Measurements from ENCODE around the gene SIM1.

The SIM1 gene

GRCh38 chr6:100412872-100413271 lies 51.8 kb downstream of the SIM1 start:
- H3K4ac ChIP-seq (ENCODE audit: low read depth in 1 of 2, low read length in 2 of 2): no peak overlapping the region
- no peak overlapping the region for H2BK12ac ChIP-seq (ENCODE audit: low read length in 2 of 2)
- no peak overlapping the region for H3K14ac ChIP-seq (ENCODE audit: low read length in 2 of 2)
- H4K91ac ChIP-seq (ENCODE audit: low read length): no peak overlapping the region
- no peak overlapping the region for H3K4me2 ChIP-seq (ENCODE audit: low read length, poor library complexity, severe bottlenecking)
- H2BK120ac ChIP-seq (ENCODE audit: low read depth, low read length): no peak overlapping the region
- H3K4me1 ChIP-seq (ENCODE audit: control insufficient read depth, insufficient read depth, low read depth, low read length): no peaks in the 10 kb centered on the region
- H2AK5ac ChIP-seq (ENCODE audit: low read length, severe bottlenecking): no peak overlapping the region
- no peak overlapping the region for H3K23ac ChIP-seq (ENCODE audit: low read length in 2 of 2)
- WGBS: 84% methylated on average over 4 of the region's 4 CpGs
- H3K36me3 ChIP-seq (ENCODE audit: control insufficient read depth in 1 of 2, insufficient read depth in 2 of 2, low read depth in 1 of 2, low read length in 2 of 2): peaks cover 0 to 29% of the 10 kb centered on the region in 2 experiments
- no peak overlapping the region for H3K4me3 ChIP-seq (ENCODE audit: insufficient read depth in 1 of 2, low read depth in 1 of 2, low read length in 2 of 2)
- H3K79me1 ChIP-seq (replicated peaks; ENCODE audit: low read length, poor library complexity, severe bottlenecking): no peaks in the 10 kb centered on the region
- no peaks in the 10 kb centered on the region for H3K9me3 ChIP-seq (ENCODE audit: control insufficient read depth, low read length)
- no peak overlapping the region for H2AFZ ChIP-seq (ENCODE audit: low read depth, low read length)
- no peaks in the 10 kb centered on the region for H3K27me3 ChIP-seq (ENCODE audit: control insufficient read depth in 1 of 2, insufficient read depth in 1 of 2, low read length in 2 of 2)
- no peak overlapping the region for H4K8ac ChIP-seq (ENCODE audit: low read length)
- H3K27ac ChIP-seq (ENCODE audit: low read length, poor library complexity, severe bottlenecking): no peak overlapping the region
- H3K18ac ChIP-seq (ENCODE audit: low read depth in 1 of 2, low read length in 2 of 2): no peak overlapping the region
- no peak overlapping the region for H2BK15ac ChIP-seq (ENCODE audit: low read depth, poor library complexity, severe bottlenecking)
- DNase-seq: no peak
- H2BK5ac ChIP-seq (ENCODE audit: low read depth, low read length, poor library complexity, severe bottlenecking): no peak overlapping the region
- H3K9ac ChIP-seq (ENCODE audit: low read length): no peak overlapping the region

- 88% methylated on average over 3 of the region's 3 CpGs for WGBS
- H3K9me3 ChIP-seq (ENCODE audit: control insufficient read depth, low read length): no peaks in the 10 kb centered on the region
- H2BK5ac ChIP-seq (ENCODE audit: low read depth, low read length, poor library complexity, severe bottlenecking): no peak overlapping the region
- no peak overlapping the region for H3K4ac ChIP-seq (ENCODE audit: low read depth in 1 of 2, low read length in 2 of 2)
- H3K9ac ChIP-seq (ENCODE audit: low read length): no peak overlapping the region
- H3K14ac ChIP-seq (ENCODE audit: low read length in 2 of 2): no peak overlapping the region
- H3K79me1 ChIP-seq (replicated peaks; ENCODE audit: low read length, poor library complexity, severe bottlenecking): no peaks in the 10 kb centered on the region
- no peak overlapping the region for H2AFZ ChIP-seq (ENCODE audit: low read depth, low read length)
- peaks cover 0 to 25% of the 10 kb centered on the region in 2 experiments for H3K36me3 ChIP-seq (ENCODE audit: control insufficient read depth in 1 of 2, insufficient read depth in 2 of 2, low read depth in 1 of 2, low read length in 2 of 2)
- H2AK5ac ChIP-seq (ENCODE audit: low read length, severe bottlenecking): no peak overlapping the region
- H2BK12ac ChIP-seq (ENCODE audit: low read length in 2 of 2): no peak overlapping the region
- no peak overlapping the region for H4K8ac ChIP-seq (ENCODE audit: low read length)
- no peak overlapping the region for H3K23ac ChIP-seq (ENCODE audit: low read length in 2 of 2)
- H3K4me1 ChIP-seq (ENCODE audit: control insufficient read depth, insufficient read depth, low read depth, low read length): no peaks in the 10 kb centered on the region
- DNase-seq: no peak
- no peaks in the 10 kb centered on the region for H3K27me3 ChIP-seq (ENCODE audit: control insufficient read depth in 1 of 2, insufficient read depth in 1 of 2, low read length in 2 of 2)
- H3K18ac ChIP-seq (ENCODE audit: low read depth in 1 of 2, low read length in 2 of 2): no peak overlapping the region
- no peak overlapping the region for H4K91ac ChIP-seq (ENCODE audit: low read length)
- no peak overlapping the region for H3K4me2 ChIP-seq (ENCODE audit: low read length, poor library complexity, severe bottlenecking)
- H2BK15ac ChIP-seq (ENCODE audit: low read depth, poor library complexity, severe bottlenecking): no peak overlapping the region
- no peak overlapping the region for H3K27ac ChIP-seq (ENCODE audit: low read length, poor library complexity, severe bottlenecking)
- H2BK120ac ChIP-seq (ENCODE audit: low read depth, low read length): no peak overlapping the region
- H3K4me3 ChIP-seq (ENCODE audit: insufficient read depth in 1 of 2, low read depth in 1 of 2, low read length in 2 of 2): no peak overlapping the region
Observed at GRCh38 chr6:100404051-100404450, 60.7 kb downstream of the SIM1 start.

DNA sequence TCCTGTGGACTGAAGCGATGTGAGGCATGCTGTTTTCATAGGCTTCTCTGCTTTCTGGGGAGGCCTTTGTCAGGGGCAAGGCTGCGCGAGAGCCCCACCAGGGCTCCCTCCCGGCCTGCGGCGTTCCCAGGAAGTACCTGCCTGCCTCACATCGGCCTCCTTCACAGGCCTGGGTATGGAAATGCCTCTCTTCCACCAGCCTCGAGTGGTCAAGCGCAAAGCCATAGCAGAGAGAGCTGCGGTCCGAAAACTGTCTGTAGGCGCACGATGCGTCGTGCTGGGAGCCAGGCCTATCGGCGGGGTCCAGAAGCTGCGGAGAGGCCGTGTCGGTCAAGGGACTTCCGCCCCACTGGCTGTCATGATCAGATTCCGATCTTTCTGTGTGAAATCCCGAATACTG lies 71.2 kb downstream of the SIM1 start:
- DNase-seq: no peak
- no peak overlapping the region for H2AFZ ChIP-seq (ENCODE audit: low read depth, low read length)
- H3K14ac ChIP-seq (ENCODE audit: low read length in 2 of 2): no peak overlapping the region
- H3K36me3 ChIP-seq (ENCODE audit: control insufficient read depth in 1 of 2, insufficient read depth in 2 of 2, low read depth in 1 of 2, low read length in 2 of 2): peaks cover 0 to 48% of the 10 kb centered on the region in 2 experiments
- no peak overlapping the region for H3K18ac ChIP-seq (ENCODE audit: low read depth in 1 of 2, low read length in 2 of 2)
- no peak overlapping the region for H3K27ac ChIP-seq (ENCODE audit: low read length, poor library complexity, severe bottlenecking)
- no peak overlapping the region for H3K9ac ChIP-seq (ENCODE audit: low read length)
- H3K4ac ChIP-seq (ENCODE audit: low read depth in 1 of 2, low read length in 2 of 2): no peak overlapping the region
- H2BK12ac ChIP-seq (ENCODE audit: low read length in 2 of 2): no peak overlapping the region
- no peak overlapping the region for H2BK120ac ChIP-seq (ENCODE audit: low read depth, low read length)
- no peak overlapping the region for H3K4me2 ChIP-seq (ENCODE audit: low read length, poor library complexity, severe bottlenecking)
- no peak overlapping the region for H3K4me3 ChIP-seq (ENCODE audit: insufficient read depth in 1 of 2, low read depth in 1 of 2, low read length in 2 of 2)
- H3K9me3 ChIP-seq (ENCODE audit: control insufficient read depth, low read length): no peaks in the 10 kb centered on the region
- H3K79me1 ChIP-seq (replicated peaks; ENCODE audit: low read length, poor library complexity, severe bottlenecking): no peaks in the 10 kb centered on the region
- no peak overlapping the region for H4K91ac ChIP-seq (ENCODE audit: low read length)
- no peak overlapping the region for H2AK5ac ChIP-seq (ENCODE audit: low read length, severe bottlenecking)
- WGBS: 97% methylated on average over 23 of the region's 23 CpGs
- H3K4me1 ChIP-seq (ENCODE audit: control insufficient read depth, insufficient read depth, low read depth, low read length): no peaks in the 10 kb centered on the region
- no peaks in the 10 kb centered on the region for H3K27me3 ChIP-seq (ENCODE audit: control insufficient read depth in 1 of 2, insufficient read depth in 1 of 2, low read length in 2 of 2)
- H2BK5ac ChIP-seq (ENCODE audit: low read depth, low read length, poor library complexity, severe bottlenecking): no peak overlapping the region
- no peak overlapping the region for H2BK15ac ChIP-seq (ENCODE audit: low read depth, poor library complexity, severe bottlenecking)
- H3K23ac ChIP-seq (ENCODE audit: low read length in 2 of 2): no peak overlapping the region
- H4K8ac ChIP-seq (ENCODE audit: low read length): no peak overlapping the region

- peaks cover 0 to 48% of the 10 kb centered on the region in 2 experiments for H3K36me3 ChIP-seq (ENCODE audit: control insufficient read depth in 1 of 2, insufficient read depth in 2 of 2, low read depth in 1 of 2, low read length in 2 of 2)
- H3K4me2 ChIP-seq (ENCODE audit: low read length, poor library complexity, severe bottlenecking): no peak overlapping the region
- no peak for DNase-seq
- no peak overlapping the region for H3K23ac ChIP-seq (ENCODE audit: low read length in 2 of 2)
- no peak overlapping the region for H2BK120ac ChIP-seq (ENCODE audit: low read depth, low read length)
- no peak overlapping the region for H3K9ac ChIP-seq (ENCODE audit: low read length)
- no peak overlapping the region for H2BK15ac ChIP-seq (ENCODE audit: low read depth, poor library complexity, severe bottlenecking)
- H2BK5ac ChIP-seq (ENCODE audit: low read depth, low read length, poor library complexity, severe bottlenecking): no peak overlapping the region
- H3K27ac ChIP-seq (ENCODE audit: low read length, poor library complexity, severe bottlenecking): no peak overlapping the region
- H3K14ac ChIP-seq (ENCODE audit: low read length in 2 of 2): no peak overlapping the region
- no peak overlapping the region for H2AK5ac ChIP-seq (ENCODE audit: low read length, severe bottlenecking)
- H3K27me3 ChIP-seq (ENCODE audit: control insufficient read depth in 1 of 2, insufficient read depth in 1 of 2, low read length in 2 of 2): no peaks in the 10 kb centered on the region
- no peaks in the 10 kb centered on the region for H3K4me1 ChIP-seq (ENCODE audit: control insufficient read depth, insufficient read depth, low read depth, low read length)
- H3K4ac ChIP-seq (ENCODE audit: low read depth in 1 of 2, low read length in 2 of 2): no peak overlapping the region
- no peak overlapping the region for H2AFZ ChIP-seq (ENCODE audit: low read depth, low read length)
- no peak overlapping the region for H3K18ac ChIP-seq (ENCODE audit: low read depth in 1 of 2, low read length in 2 of 2)
- H4K91ac ChIP-seq (ENCODE audit: low read length): no peak overlapping the region
- no peak overlapping the region for H3K4me3 ChIP-seq (ENCODE audit: insufficient read depth in 1 of 2, low read depth in 1 of 2, low read length in 2 of 2)
- 100% methylated on average over 2 of the region's 2 CpGs for WGBS
- no peaks in the 10 kb centered on the region for H3K79me1 ChIP-seq (replicated peaks; ENCODE audit: low read length, poor library complexity, severe bottlenecking)
- no peak overlapping the region for H4K8ac ChIP-seq (ENCODE audit: low read length)
- no peaks in the 10 kb centered on the region for H3K9me3 ChIP-seq (ENCODE audit: control insufficient read depth, low read length)
- H2BK12ac ChIP-seq (ENCODE audit: low read length in 2 of 2): no peak overlapping the region
Observed at GRCh38 chr6:100392423-100392822, 72.3 kb downstream of the SIM1 start.
